ENCODE results near the gene ITGA5. TPM values are rescaled to one million over a fixed set of nuclear protein-coding genes. Genes with fewer than 3 reads are reported as not detected.

Gene ITGA5
- polyA plus RNA-seq, 1 donor (not counting 4 experiments of a cell fraction or from before 2014, with no cell fraction given): 47.9 TPM

- Histone ChIP-seq H2AFZ (ENCODE audit: control insufficient read depth, low read length) (no peak overlapping the region), H3K9ac (ENCODE audit: control insufficient read depth, extremely low read depth, insufficient read depth, low read length) (no peak overlapping the region), H3K9me3 (ENCODE audit: control insufficient read depth, low read depth, low read length) (no peaks in the 10 kb centered on the region), H3K4me2 (ENCODE audit: control insufficient read depth, extremely low read depth, insufficient read depth, low read depth, low read length) (no peak overlapping the region), H3K27ac (ENCODE audit: control insufficient read depth, insufficient read depth, low read length) (no peak overlapping the region), H3K9me1 (ENCODE audit: control insufficient read depth, extremely low read depth, insufficient read depth, low read length) (no peaks in the 10 kb centered on the region), H3K4me3 (ENCODE audit: control insufficient read depth in 2 of 3, extremely low read depth in 1 of 3, insufficient read depth in 2 of 3, low read depth in 1 of 3, low read length in 3 of 3) (no peak overlapping the region), H3K36me3 (ENCODE audit: control insufficient read depth in 2 of 2, extremely low read depth in 1 of 2, insufficient read depth in 2 of 2, low read length in 2 of 2) (no peaks in the 10 kb centered on the region), H3K27me3 (ENCODE audit: control insufficient read depth, extremely low read depth, insufficient read depth, low read length) (no peaks in the 10 kb centered on the region), H3K4me1 (ENCODE audit: control insufficient read depth, extremely low read depth, insufficient read depth, low read length) (peaks cover 50% of the 10 kb centered on the region), H3K79me2 (ENCODE audit: control insufficient read depth, insufficient read depth, low read length) (no peaks in the 10 kb centered on the region), H4K20me1 (ENCODE audit: control insufficient read depth, extremely low read depth, insufficient read depth, low read length) (no peaks in the 10 kb centered on the region)
- TF ChIP-seq EZH2 (IDR thresholded peaks at IDR 0.05; ENCODE audit: low read length): no peak
- TF ChIP-seq, protein P1, sequence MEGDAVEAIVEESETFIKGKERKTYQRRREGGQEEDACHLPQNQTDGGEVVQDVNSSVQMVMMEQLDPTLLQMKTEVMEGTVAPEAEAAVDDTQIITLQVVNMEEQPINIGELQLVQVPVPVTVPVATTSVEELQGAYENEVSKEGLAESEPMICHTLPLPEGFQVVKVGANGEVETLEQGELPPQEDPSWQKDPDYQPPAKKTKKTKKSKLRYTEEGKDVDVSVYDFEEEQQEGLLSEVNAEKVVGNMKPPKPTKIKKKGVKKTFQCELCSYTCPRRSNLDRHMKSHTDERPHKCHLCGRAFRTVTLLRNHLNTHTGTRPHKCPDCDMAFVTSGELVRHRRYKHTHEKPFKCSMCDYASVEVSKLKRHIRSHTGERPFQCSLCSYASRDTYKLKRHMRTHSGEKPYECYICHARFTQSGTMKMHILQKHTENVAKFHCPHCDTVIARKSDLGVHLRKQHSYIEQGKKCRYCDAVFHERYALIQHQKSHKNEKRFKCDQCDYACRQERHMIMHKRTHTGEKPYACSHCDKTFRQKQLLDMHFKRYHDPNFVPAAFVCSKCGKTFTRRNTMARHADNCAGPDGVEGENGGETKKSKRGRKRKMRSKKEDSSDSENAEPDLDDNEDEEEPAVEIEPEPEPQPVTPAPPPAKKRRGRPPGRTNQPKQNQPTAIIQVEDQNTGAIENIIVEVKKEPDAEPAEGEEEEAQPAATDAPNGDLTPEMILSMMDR (optimal IDR thresholded peaks at IDR 0.05 in 1 of 3, IDR thresholded peaks at IDR 0.05 in 1 of 3, conservative IDR thresholded peaks at IDR 0.05 in 1 of 3; ENCODE audit: extremely low read depth in 1 of 3, insufficient read depth in 2 of 3, low read length in 3 of 3): no peak
- no peak for FAIRE-seq
- dilution Hi-C loops (cut with MboI; ENCODE audit: extremely low pct_ligation_motif_present, low sequenced_read_pairs): no loop called here
- DNase-seq (ENCODE audit: low read depth, low spot score): no peak
Observed at GRCh38 chr12:54427106-54427505, 8.0 kb upstream of the ITGA5 start.

DNA sequence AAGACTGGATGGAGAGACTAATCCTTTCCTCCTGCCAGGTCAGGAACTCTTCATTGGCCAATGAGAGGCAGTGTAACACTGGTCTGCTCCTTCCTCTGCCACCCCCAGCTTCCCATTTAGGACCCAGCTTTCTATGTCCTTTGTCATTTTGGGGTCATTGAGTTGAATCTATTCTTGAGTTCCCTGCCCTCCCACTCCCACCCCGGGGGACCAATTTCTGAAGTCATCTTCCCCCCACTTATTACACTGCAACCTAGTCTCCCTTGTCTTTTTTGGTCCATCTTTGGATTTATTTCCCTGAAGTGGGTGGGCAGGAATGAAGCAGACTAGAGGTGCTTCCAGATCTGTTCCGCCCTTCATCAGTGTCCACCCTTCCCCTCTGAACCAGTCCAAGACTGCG lies 7.6 kb upstream of the ITGA5 start:
- H3K36me3 ChIP-seq (ENCODE audit: control insufficient read depth in 2 of 2, extremely low read depth in 1 of 2, insufficient read depth in 2 of 2, low read length in 2 of 2): no peaks in the 10 kb centered on the region
- no peak overlapping the region for H3K27ac ChIP-seq (ENCODE audit: control insufficient read depth, insufficient read depth, low read length)
- no peak overlapping the region for H3K9ac ChIP-seq (ENCODE audit: control insufficient read depth, extremely low read depth, insufficient read depth, low read length)
- no peak overlapping the region for H3K4me3 ChIP-seq (ENCODE audit: control insufficient read depth in 2 of 3, extremely low read depth in 1 of 3, insufficient read depth in 2 of 3, low read depth in 1 of 3, low read length in 3 of 3)
- no peaks in the 10 kb centered on the region for H3K9me1 ChIP-seq (ENCODE audit: control insufficient read depth, extremely low read depth, insufficient read depth, low read length)
- FAIRE-seq: no peak
- H3K9me3 ChIP-seq (ENCODE audit: control insufficient read depth, low read depth, low read length): no peaks in the 10 kb centered on the region
- dilution Hi-C loops (cut with MboI; ENCODE audit: extremely low pct_ligation_motif_present, low sequenced_read_pairs): no loop called here
- H3K4me1 ChIP-seq (ENCODE audit: control insufficient read depth, extremely low read depth, insufficient read depth, low read length): peaks cover 47% of the 10 kb centered on the region
- H3K79me2 ChIP-seq (ENCODE audit: control insufficient read depth, insufficient read depth, low read length): no peaks in the 10 kb centered on the region
- no peak overlapping the region for H3K4me2 ChIP-seq (ENCODE audit: control insufficient read depth, extremely low read depth, insufficient read depth, low read depth, low read length)
- no peaks in the 10 kb centered on the region for H3K27me3 ChIP-seq (ENCODE audit: control insufficient read depth, extremely low read depth, insufficient read depth, low read length)
- H2AFZ ChIP-seq (ENCODE audit: control insufficient read depth, low read length): no peak overlapping the region
- DNase-seq (ENCODE audit: low read depth, low spot score): no peak
- no peak for TF ChIP-seq EZH2 (IDR thresholded peaks at IDR 0.05; ENCODE audit: low read length)
- TF ChIP-seq, protein P1 (optimal IDR thresholded peaks at IDR 0.05 in 1 of 3, IDR thresholded peaks at IDR 0.05 in 1 of 3, conservative IDR thresholded peaks at IDR 0.05 in 1 of 3; ENCODE audit: extremely low read depth in 1 of 3, insufficient read depth in 2 of 3, low read length in 3 of 3): no peak
- no peaks in the 10 kb centered on the region for H4K20me1 ChIP-seq (ENCODE audit: control insufficient read depth, extremely low read depth, insufficient read depth, low read length)
